Fibroblast of skin of back (primary cell): Measurements from ENCODE around the gene LUC7L2. TPM values are rescaled to one million over a fixed set of nuclear protein-coding genes. Genes with fewer than 3 reads are reported as not detected.
"Not testable (repeated sequence)": the region's sequence is repeated elsewhere in the genome, so short reads cannot be mapped to it uniquely, and the experiment has no call there.

Source experiments
- DNase-seq: peaks from one replicate; pipeline ENCODE4 v3.0.0-alpha.2; 2013
- polyA plus RNA-seq, 2 experiments: library from polyadenylated mRNA; unstranded; fragments of 120-200 nt; gene quantifications; one replicate each; pipeline ENCODE4 v1.2.1, GENCODE V29; 2013; ENCODE audit not compliant: insufficient read length in 2 of 2

The LUC7L2 gene, protein sequence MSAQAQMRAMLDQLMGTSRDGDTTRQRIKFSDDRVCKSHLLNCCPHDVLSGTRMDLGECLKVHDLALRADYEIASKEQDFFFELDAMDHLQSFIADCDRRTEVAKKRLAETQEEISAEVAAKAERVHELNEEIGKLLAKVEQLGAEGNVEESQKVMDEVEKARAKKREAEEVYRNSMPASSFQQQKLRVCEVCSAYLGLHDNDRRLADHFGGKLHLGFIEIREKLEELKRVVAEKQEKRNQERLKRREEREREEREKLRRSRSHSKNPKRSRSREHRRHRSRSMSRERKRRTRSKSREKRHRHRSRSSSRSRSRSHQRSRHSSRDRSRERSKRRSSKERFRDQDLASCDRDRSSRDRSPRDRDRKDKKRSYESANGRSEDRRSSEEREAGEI
- 52.9 TPM for polyA plus RNA-seq (2013, experiment 1 of 2; ENCODE audit: insufficient read length)
- 45.8 TPM for polyA plus RNA-seq (2013, experiment 2 of 2; ENCODE audit: insufficient read length)

DNA sequence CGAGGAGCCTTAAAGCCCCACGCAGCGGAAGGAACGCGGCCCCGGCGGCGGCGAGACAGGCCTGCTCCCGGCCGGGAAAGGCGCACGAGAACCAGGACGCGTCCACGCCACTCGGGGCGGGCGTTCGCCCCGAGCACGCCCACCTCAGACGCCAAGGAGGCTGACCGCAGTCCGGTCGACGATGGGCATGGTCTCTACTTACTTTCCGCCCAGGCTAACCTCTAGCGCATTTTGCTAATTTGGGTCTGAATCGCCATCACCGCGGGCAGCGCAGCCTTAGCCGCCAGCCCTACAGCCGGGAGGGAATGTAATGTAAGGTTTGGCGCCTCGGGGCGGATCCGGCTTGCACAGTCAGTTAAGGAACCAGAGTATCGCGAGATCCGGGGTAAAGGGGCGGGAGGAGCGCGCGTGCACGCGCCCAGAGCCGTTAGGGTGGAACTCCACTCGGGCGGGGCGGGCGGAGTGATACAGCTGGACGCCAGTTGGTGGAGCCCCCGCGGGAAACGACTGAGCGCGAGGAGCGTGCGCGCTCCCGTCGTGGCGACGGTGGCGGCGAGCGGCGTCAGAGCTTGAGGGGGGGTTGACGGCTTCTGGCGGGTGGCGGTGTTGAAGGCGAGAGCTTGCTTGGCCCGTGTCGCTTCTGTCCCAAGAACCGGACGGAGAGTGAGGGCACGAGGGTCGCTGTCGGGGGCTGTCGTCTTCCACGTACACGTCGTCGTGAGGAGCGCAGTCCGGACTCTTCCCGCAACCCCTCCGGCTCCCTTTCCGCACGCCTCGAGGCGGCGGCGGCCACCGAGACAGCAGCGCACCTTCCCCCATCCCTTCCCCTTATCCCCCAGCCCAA, at the start of gene LUC7L2:
Gene LUC7L2 (plus strand): TSS at position 529 of the 844 bp plus-strand sequence. CDS start 368 bp downstream, outside the sequence.
- peak; percentile 98 for DNase-seq

- DNase-seq, result no peak
Observed at GRCh38 chr7:139317939-139318505, 41.7 kb upstream of the LUC7L2 start.

DNA sequence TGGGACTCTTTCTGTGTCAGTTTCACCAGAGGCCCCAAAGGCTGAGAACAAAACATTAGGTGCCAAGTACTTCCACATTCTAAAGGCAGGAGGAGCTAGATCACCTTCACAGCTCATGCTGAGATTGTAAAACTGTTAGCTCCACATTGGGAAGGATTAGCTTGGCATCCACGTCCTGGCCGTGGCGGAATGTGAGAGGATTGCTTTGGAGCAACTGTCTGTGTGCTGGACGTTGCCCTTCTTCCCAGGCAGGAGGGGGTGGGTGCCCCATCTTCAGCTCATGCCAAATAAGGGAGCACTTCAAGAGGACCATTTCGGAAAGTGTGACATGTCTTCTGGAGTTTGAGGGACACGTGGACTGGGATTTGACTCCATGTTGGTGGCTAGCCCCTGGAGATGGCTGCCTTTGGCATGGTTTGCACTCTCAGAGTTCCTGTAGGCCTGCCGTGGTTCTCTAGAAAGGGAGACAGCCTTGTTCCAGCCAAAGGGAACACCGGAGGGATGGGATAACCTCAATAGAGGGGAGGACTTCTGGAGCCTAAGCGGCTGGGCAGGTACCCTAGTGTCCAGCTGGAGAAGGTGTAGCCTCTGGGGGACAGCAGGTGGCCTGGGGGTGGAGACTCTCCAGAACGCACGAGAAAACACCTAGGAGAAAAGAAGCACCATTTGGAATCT, 38.5 kb upstream of the LUC7L2 start:
- peak; percentile 14 for DNase-seq

- DNase-seq, result not testable (repeated sequence)
Observed at GRCh38 chr7:139324709-139325108, 35.0 kb upstream of the LUC7L2 start.

GRCh38 chr7:139328375-139328774, 31.3 kb upstream of the LUC7L2 start:
- DNase-seq, result peak; percentile 71

GRCh38 chr7:139329119-139329518, 30.6 kb upstream of the LUC7L2 start:
- no peak for DNase-seq

DNA sequence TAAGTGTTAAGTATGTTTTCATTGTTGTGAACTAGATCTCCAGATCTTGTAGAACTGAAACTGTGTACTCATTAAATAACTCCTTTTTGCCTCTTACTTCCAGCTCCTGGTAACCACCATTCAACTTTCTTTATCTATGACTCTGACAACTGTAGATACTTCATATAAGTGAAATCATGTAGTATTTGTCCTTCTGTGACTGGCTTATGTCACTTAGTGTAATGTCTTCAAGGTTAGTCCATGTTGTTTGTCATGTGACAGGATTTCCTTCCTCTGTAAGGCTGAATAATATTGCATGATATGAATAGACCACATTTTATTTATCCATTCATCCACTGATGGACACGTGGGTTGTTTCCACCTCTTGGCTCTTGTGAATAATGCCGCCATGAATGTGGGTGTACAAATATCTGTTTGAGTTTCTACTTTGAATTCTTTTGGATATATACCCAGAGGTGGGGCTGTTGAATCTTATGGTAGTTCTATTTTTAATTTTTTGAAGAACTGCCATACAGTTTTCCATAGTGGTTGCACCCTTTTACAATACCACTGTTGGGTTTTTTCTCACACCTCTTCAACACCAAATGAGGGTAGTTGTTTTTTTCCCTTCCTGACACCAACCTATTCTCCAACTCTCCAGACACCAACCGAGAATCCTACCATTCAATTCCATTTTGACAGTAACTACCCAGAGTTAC, 29.2 kb upstream of the LUC7L2 start:
- no peak for DNase-seq

GRCh38 chr7:139332697-139333359, 26.9 kb upstream of the LUC7L2 start:
- DNase-seq, result no peak

GRCh38 chr7:139333443-139333842, 26.3 kb upstream of the LUC7L2 start:
- not testable (repeated sequence) for DNase-seq

DNA sequence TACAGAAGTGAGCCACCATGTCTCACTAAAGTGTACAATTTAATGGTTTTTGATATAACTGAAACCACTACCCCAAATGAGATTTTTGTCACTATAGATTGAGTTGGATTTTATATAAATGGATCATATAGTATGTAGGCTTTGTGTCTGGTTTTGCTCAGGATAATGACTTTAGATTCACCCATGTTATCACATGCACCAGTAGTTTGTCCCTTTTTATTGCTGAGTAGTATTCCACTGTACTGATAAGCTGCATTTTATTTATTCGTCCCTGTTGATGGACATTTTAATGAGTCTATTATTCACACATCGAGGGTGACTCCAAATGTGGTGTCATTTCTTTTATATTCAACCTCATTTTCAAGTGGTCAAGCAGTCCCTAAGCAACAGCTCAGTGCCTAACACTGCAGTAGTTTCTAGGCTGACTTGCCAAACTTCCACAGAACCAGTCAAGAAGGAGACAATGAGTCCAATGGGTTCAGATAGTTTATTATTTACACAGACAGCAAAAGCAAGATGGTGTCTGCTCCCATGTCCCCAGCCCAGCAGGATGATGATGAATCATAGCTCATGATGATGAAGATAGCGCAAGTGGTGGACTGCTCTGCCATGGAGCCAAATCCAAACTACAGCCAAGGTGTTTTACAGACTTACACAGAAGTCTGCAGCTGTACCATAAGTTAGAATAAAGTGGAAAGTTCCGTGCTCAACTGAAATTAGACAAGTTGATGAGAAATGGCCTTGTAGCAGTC, 25.1 kb upstream of the LUC7L2 start:
- DNase-seq, result no peak

GRCh38 chr7:139339025-139339424, 20.7 kb upstream of the LUC7L2 start:
- DNase-seq, result no peak

- no peak for DNase-seq
Observed at GRCh38 chr7:139339698-139340036, 20.0 kb upstream of the LUC7L2 start.

DNA sequence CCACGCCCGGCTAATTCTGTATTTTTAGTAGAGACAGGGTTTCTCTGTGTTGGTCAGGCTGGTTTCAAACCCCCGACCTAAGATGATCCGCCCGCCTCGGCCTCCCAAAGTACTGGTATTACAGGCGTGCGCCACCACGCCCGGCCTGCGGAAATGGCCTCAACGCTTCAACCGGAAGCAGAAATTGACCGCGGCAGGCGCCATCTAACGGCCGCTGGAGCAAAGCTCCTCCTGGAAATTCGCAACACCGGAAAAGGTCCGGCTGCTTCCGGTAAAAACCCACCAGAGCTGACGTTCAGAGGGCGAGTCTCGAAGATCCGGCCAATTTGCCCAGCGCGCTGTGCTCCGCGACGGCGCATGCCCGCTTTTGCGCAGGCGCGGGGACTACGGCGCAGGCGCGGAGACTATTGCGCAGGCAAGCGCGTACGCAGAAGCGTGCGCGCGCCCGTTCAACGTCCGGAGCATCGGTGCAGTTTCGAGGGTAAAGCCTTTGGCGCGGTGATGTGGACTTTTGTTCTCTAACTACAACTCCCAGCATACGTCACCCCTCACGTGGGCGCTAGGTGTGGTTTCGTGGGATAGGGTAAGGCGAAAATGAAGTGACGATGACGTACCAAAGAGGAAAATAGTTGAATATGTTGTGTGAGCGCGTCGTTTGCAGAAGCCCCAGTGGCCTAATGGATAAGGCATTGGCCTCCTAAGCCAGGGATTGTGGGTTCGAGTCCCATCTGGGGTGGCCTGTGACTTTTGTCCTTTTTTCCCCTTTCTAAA, 19.5 kb upstream of the LUC7L2 start:
- DNase-seq, result peak; percentile 100

- no peak for DNase-seq
Observed at GRCh38 chr7:139340808-139341057, 19.0 kb upstream of the LUC7L2 start.

GRCh38 chr7:139341058-139341775, 18.5 kb upstream of the LUC7L2 start, which contains the start of gene FMC1:
Gene FMC1, plus strand, starts transcription at chr7:139341337. Its CDS starts 48 bp downstream, at chr7:139341385.
- DNase-seq, result peak; percentile 94

- no peak for DNase-seq
Observed at GRCh38 chr7:139341776-139342226, 17.9 kb upstream of the LUC7L2 start.

GRCh38 chr7:139345042-139345441, 14.7 kb upstream of the LUC7L2 start:
- no peak for DNase-seq

DNA sequence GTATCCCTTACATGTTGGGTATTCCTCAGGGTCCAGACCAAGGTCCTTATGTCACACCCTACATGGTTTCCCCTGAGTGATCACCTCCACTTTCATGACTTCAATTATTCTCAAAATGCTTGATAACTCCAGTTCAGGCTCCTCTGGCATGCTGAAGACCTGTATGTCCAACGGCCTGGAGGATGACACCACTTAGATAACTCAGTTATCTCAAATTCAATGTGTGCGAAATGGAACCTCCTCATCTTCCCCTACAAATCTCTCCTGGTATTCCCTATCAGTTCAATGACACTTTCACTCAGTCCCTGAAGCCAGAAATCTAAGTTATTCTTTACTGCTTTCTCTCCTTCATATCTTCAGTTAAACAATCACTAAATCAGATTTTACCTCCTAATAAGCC, 8.7 kb upstream of the LUC7L2 start:
- DNase-seq, result no peak

GRCh38 chr7:139354729-139355128, 5.0 kb upstream of the LUC7L2 start:
- DNase-seq, result no peak
